Fibroblast of skin of left quadriceps (primary cell): ENCODE measurements around the gene LRRC4.
A peak's percentile ranks its signal among the peaks of the same experiment; 100 is the strongest.

ENCODE experiments used
- DNase-seq, 2 experiments: peaks; one replicate each; pipeline ENCODE4 v3.0.0-alpha.2; 2013; ENCODE audit warnings: low read depth in 2 of 2

The LRRC4 gene

GRCh38 chr7:128006550-128007302, 24.5 kb downstream of the LRRC4 start:
- DNase-seq = no peak

- no peak for DNase-seq
These were observed 25.5 kb downstream of the LRRC4 start for GRCh38 chr7:128005759-128006159.

GRCh38 chr7:128005117-128005516, 26.1 kb downstream of the LRRC4 start:
- no peak for DNase-seq

- DNase-seq = no peak
These were observed 26.6 kb downstream of the LRRC4 start for GRCh38 chr7:128004623-128005022.

- DNase-seq = no peak
These were observed 27.4 kb downstream of the LRRC4 start for GRCh38 chr7:128003787-128004186.

GRCh38 chr7:128003167-128003566, 28.1 kb downstream of the LRRC4 start:
- no peak for DNase-seq

- DNase-seq = no peak
These were observed 30.4 kb downstream of the LRRC4 start for GRCh38 chr7:128000854-128001265.

- no peak for DNase-seq
These were observed 31.2 kb downstream of the LRRC4 start for GRCh38 chr7:128000048-128000447.

GRCh38 chr7:127998671-127999070, 32.6 kb downstream of the LRRC4 start:
- DNase-seq = no peak

GRCh38 chr7:127997226-127997922, 33.9 kb downstream of the LRRC4 start:
- peak in 1 of 2 experiments; percentile 10 for DNase-seq

GRCh38 chr7:127996253-127997071, 34.8 kb downstream of the LRRC4 start:
- no peak for DNase-seq

GRCh38 chr7:127995881-127996215, 35.4 kb downstream of the LRRC4 start:
- no peak for DNase-seq

- no peak for DNase-seq
These were observed 35.9 kb downstream of the LRRC4 start for GRCh38 chr7:127995156-127995880.

GRCh38 chr7:127993987-127994386, 37.2 kb downstream of the LRRC4 start:
- DNase-seq = no peak

GRCh38 chr7:127993317-127993716, 37.9 kb downstream of the LRRC4 start:
- DNase-seq = no peak

GRCh38 chr7:127988751-127989150, 42.5 kb downstream of the LRRC4 start:
- DNase-seq = no peak

GRCh38 chr7:127986581-127987521, 44.4 kb downstream of the LRRC4 start:
- no peak for DNase-seq

- DNase-seq = no peak
These were observed 47.4 kb downstream of the LRRC4 start for GRCh38 chr7:127983804-127984332.

GRCh38 chr7:127981965-127982364, 49.3 kb downstream of the LRRC4 start:
- no peak for DNase-seq

GRCh38 chr7:127980901-127981300, 50.3 kb downstream of the LRRC4 start:
- DNase-seq = no peak
